ENCODE measurements around the gene POM121.
"Not testable (repeated sequence)": the region's sequence is repeated elsewhere in the genome, so short reads cannot be mapped to it uniquely, and the experiment has no call there.

DNA sequence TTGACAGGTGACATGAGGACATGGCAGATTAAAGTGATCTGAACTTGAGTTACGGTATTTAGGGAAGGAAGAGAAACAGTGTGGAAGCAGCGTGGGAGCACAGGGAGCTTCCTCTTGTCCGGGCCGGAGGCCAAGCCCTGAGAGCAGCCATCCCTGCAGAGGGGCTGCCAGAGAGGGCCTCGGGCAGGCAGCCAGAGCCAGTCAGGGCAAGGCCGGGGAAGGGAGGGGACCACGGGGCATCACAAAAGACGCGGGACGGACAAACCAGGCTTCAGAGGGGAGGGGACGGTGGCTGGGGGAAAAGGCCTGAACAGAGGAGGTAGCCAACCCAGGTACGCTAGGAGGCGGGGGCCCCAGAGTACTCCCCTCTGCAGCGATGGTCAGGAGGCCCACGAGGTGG lies 20.0 kb downstream of the POM121 start:
- TF ChIP-seq, protein P1, sequence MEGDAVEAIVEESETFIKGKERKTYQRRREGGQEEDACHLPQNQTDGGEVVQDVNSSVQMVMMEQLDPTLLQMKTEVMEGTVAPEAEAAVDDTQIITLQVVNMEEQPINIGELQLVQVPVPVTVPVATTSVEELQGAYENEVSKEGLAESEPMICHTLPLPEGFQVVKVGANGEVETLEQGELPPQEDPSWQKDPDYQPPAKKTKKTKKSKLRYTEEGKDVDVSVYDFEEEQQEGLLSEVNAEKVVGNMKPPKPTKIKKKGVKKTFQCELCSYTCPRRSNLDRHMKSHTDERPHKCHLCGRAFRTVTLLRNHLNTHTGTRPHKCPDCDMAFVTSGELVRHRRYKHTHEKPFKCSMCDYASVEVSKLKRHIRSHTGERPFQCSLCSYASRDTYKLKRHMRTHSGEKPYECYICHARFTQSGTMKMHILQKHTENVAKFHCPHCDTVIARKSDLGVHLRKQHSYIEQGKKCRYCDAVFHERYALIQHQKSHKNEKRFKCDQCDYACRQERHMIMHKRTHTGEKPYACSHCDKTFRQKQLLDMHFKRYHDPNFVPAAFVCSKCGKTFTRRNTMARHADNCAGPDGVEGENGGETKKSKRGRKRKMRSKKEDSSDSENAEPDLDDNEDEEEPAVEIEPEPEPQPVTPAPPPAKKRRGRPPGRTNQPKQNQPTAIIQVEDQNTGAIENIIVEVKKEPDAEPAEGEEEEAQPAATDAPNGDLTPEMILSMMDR (conservative IDR thresholded peaks at IDR 0.05; ENCODE audit: low read depth, low read length), result not testable (repeated sequence)
- not testable (repeated sequence) for TF ChIP-seq EZH2 (IDR thresholded peaks at IDR 0.05; ENCODE audit: borderline replicate concordance, low read depth, low read length, poor library complexity, severe bottlenecking)

Measured in A673 (cell line).